GM13976 (cell line): ENCODE measurements around the gene SNTA1.
"Not testable (repeated sequence)": the region's sequence is repeated elsewhere in the genome, so short reads cannot be mapped to it uniquely, and the experiment has no call there.

Experiments
- DNase-seq: peaks from one replicate; pipeline ENCODE4 v3.0.0; 2012; ENCODE audit warnings: low spot score
- CTCF ChIP-seq: IDR thresholded peaks from 2 replicates; pipeline ENCODE4 v1.5.1; 2012; ENCODE audit warnings: borderline replicate concordance, mild to moderate bottlenecking; ENCODE audit not compliant: insufficient read depth; ENCODE audit errors: extremely low read depth, missing control alignments, control extremely low read depth
- in situ Hi-C: fragments of 300-500 bp; cut with MboI; formaldehyde crosslinking; loops from one replicate; pipeline ENCODE4 v1.12.0; 2022; ENCODE audit warnings: low sequenced_read_pairs, mixed read lengths, inconsistent platforms; ENCODE audit not compliant: unreplicated experiment

SNTA1 gene

GRCh38 chr20:33443512-33444239 lies at the start of gene SNTA1:
Gene SNTA1, minus strand, starts transcription at chr20:33443763. Its CDS starts 143 bp downstream, at chr20:33443620.
- TF ChIP-seq CTCF = no peak
- in situ Hi-C loops = no loop called here
- DNase-seq = peak; percentile 99

- in situ Hi-C loops = no loop called here
- no peak for TF ChIP-seq CTCF
- DNase-seq = peak; percentile 6
Observed at GRCh38 chr20:33490934-33491656, 47.5 kb upstream of the SNTA1 start.

GRCh38 chr20:33490023-33490933 lies 46.7 kb upstream of the SNTA1 start, which contains the start of gene CBFA2T2:
Gene CBFA2T2, plus strand, starts transcription at chr20:33490096. Its CDS starts 172 bp downstream, at chr20:33490268.
- in situ Hi-C loops = no loop called here
- TF ChIP-seq CTCF = no peak
- no peak for DNase-seq

- DNase-seq = peak; percentile 100
- in situ Hi-C loops = no loop called here
- no peak for TF ChIP-seq CTCF
Observed at GRCh38 chr20:33489495-33490022, 46.0 kb upstream of the SNTA1 start.

- DNase-seq, in situ Hi-C loops: not testable (repeated sequence)
Observed at GRCh38 chr20:33488661-33489494, 45.3 kb upstream of the SNTA1 start.

GRCh38 chr20:33488201-33488600 lies 44.6 kb upstream of the SNTA1 start:
- TF ChIP-seq CTCF = no peak
- no peak for DNase-seq
- in situ Hi-C loops = no loop called here

GRCh38 chr20:33483186-33483585 lies 39.6 kb upstream of the SNTA1 start:
- in situ Hi-C loops, DNase-seq: not testable (repeated sequence)
